HFF-Myc (cell line): ENCODE measurements around the gene RIC3.

Source experiments
- DNase-seq: peaks from one replicate; pipeline ENCODE4 v3.0.0-alpha.2; 2011; ENCODE audit warnings: low read depth; ENCODE audit errors: extremely low read depth
- H3K4me3 ChIP-seq: replicated peaks from 2 replicates; pipeline ENCODE4 v1.5.1; 2011; ENCODE audit warnings: low read depth, mild to moderate bottlenecking, control low read depth, low read length
- CTCF ChIP-seq: IDR thresholded peaks from 2 replicates; pipeline ENCODE4 v1.5.1; 2012; ENCODE audit warnings: mild to moderate bottlenecking, low read depth, low read length, control low read depth; ENCODE audit errors: missing control alignments

Gene RIC3

GRCh38 chr11:8192016-8192895 lies 23.4 kb upstream of the RIC3 start:
- no peak overlapping the region for H3K4me3 ChIP-seq
- peak; percentile 44 for DNase-seq
- TF ChIP-seq CTCF = peak; percentile 90

GRCh38 chr11:8190431-8190830 lies 21.6 kb upstream of the RIC3 start:
- no peak for DNase-seq
- no peak for TF ChIP-seq CTCF
- H3K4me3 ChIP-seq = no peak overlapping the region

GRCh38 chr11:8186429-8186828 lies 17.6 kb upstream of the RIC3 start:
- TF ChIP-seq CTCF = no peak
- no peak overlapping the region for H3K4me3 ChIP-seq
- DNase-seq = no peak

GRCh38 chr11:8183111-8183510 lies 14.3 kb upstream of the RIC3 start:
- H3K4me3 ChIP-seq = no peak overlapping the region
- TF ChIP-seq CTCF = no peak
- no peak for DNase-seq

- TF ChIP-seq CTCF = no peak
- no peak overlapping the region for H3K4me3 ChIP-seq
- DNase-seq = no peak
Observed at GRCh38 chr11:8180469-8180868, 11.6 kb upstream of the RIC3 start.

- DNase-seq = no peak
- no peak for TF ChIP-seq CTCF
Observed at GRCh38 chr11:8178297-8178696, 9.5 kb upstream of the RIC3 start.

GRCh38 chr11:8177136-8177535 lies 8.3 kb upstream of the RIC3 start:
- no peak for DNase-seq
- H3K4me3 ChIP-seq = no peak overlapping the region
- TF ChIP-seq CTCF = no peak

More at GRCh38 chr11:8178297-8178696, 9.5 kb upstream of the RIC3 start:
- no peak overlapping the region for H3K4me3 ChIP-seq
